Loucy (cell line): Measurements from ENCODE around the gene CABLES1.
"Not testable (repeated sequence)": the region's sequence is repeated elsewhere in the genome, so short reads cannot be mapped to it uniquely, and the experiment has no call there.

Source experiments
- H2AFZ ChIP-seq: fragments of 200-600 bp; sonication (generic); 2 replicates; pipeline ENCODE4 v1.6.0; 2016; ENCODE audit warnings: antibody characterized with exemption, mild to moderate bottlenecking, low read length, moderate library complexity
- H3F3A ChIP-seq: fragments of 200-600 bp; 2 replicates; pipeline ENCODE4 v1.6.0; 2016; ENCODE audit warnings: antibody characterized with exemption, low read depth, mild to moderate bottlenecking
- H3K27me3 ChIP-seq: fragments of 200-600 bp; sonication (generic); 2 replicates; pipeline ENCODE4 v1.6.1; 2014; ENCODE audit warnings: low read length, mild to moderate bottlenecking; ENCODE audit not compliant: insufficient read depth, poor library complexity, severe bottlenecking
- H3K36me3 ChIP-seq: fragments of 200-600 bp; sonication (generic); 2 replicates; pipeline ENCODE4 v1.6.1; 2016; ENCODE audit warnings: low read length; ENCODE audit not compliant: insufficient read depth
- H3K4me1 ChIP-seq: fragments of 200-600 bp; sonication (generic); 2 replicates; pipeline ENCODE4 v1.5.1; 2014; ENCODE audit warnings: low read length, mild to moderate bottlenecking; ENCODE audit not compliant: insufficient read depth, poor library complexity, severe bottlenecking
- H3K4me2 ChIP-seq: fragments of 200-600 bp; sonication (generic); 2 replicates; pipeline ENCODE4 v1.6.0; 2014; ENCODE audit warnings: antibody characterized with exemption, low read length, low read depth, mild to moderate bottlenecking; ENCODE audit not compliant: poor library complexity, severe bottlenecking
- H3K4me3 ChIP-seq: fragments of 200-600 bp; sonication (generic); 2 replicates; pipeline ENCODE4 v1.5.1; 2014; ENCODE audit warnings: low read length, mild to moderate bottlenecking, mixed read lengths; ENCODE audit not compliant: poor library complexity, severe bottlenecking
- H3K79me2 ChIP-seq: fragments of 200-600 bp; sonication (generic); 2 replicates; pipeline ENCODE4 v1.6.1; 2014; ENCODE audit warnings: low read length; ENCODE audit not compliant: insufficient read depth
- H3K9ac ChIP-seq: fragments of 200-600 bp; sonication (generic); 2 replicates; pipeline ENCODE4 v1.6.0; 2014; ENCODE audit warnings: mild to moderate bottlenecking, low read depth, low read length, moderate library complexity; ENCODE audit not compliant: poor library complexity, severe bottlenecking
- H3K9me2 ChIP-seq: fragments of 200-600 bp; sonication (generic); replicated peaks from 2 replicates; pipeline ENCODE4 v1.6.1; 2016; ENCODE audit warnings: low read depth, low read length, mixed read lengths
- H3K9me3 ChIP-seq: fragments of 200-600 bp; sonication (generic); 2 replicates; pipeline ENCODE4 v1.6.1; 2014; ENCODE audit warnings: mild to moderate bottlenecking, antibody characterized with exemption, low read length, low read depth; ENCODE audit not compliant: insufficient read depth
- H4K20me1 ChIP-seq: fragments of 200-600 bp; sonication (generic); 2 replicates; pipeline ENCODE4 v1.6.0; 2014; ENCODE audit warnings: antibody characterized with exemption, low read length, mild to moderate bottlenecking; ENCODE audit not compliant: insufficient read depth, poor library complexity, severe bottlenecking
- EZH2phosphoT487 ChIP-seq: fragments of 200-600 bp; IDR thresholded peaks from 2 replicates; pipeline ENCODE4 v1.6.1; 2018; ENCODE audit warnings: antibody characterized with exemption, mild to moderate bottlenecking, moderate library complexity, borderline replicate concordance
- TF ChIP-seq, protein P1 (sequence below): fragments of 200-600 bp; sonication (generic); conservative IDR thresholded peaks from 2 replicates; pipeline ENCODE4 v1.5.1; 2014; ENCODE audit warnings: mild to moderate bottlenecking, antibody characterized with exemption, low read length

The CABLES1 gene

DNA sequence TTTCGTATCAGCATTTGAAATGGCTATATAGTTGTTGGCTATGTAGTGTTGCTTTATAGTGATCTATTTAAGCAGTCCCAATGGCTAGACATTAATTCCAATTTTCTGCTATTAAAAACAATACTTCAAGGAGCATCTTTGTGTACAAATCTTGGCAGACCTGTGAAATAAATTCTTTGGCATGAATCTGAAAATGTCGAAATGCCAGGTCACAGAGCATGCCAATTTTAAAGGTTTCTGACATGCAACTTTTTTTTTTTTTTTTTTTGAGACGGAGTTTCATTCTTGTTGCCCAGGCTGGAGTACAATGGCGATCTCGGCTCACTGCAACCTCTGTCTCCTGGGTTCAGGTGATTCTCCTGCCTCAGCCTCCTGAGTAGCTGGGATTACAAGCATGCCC, 26.8 kb upstream of the CABLES1 start:
- no peak for TF ChIP-seq EZH2phosphoT487
- TF ChIP-seq, protein P1, sequence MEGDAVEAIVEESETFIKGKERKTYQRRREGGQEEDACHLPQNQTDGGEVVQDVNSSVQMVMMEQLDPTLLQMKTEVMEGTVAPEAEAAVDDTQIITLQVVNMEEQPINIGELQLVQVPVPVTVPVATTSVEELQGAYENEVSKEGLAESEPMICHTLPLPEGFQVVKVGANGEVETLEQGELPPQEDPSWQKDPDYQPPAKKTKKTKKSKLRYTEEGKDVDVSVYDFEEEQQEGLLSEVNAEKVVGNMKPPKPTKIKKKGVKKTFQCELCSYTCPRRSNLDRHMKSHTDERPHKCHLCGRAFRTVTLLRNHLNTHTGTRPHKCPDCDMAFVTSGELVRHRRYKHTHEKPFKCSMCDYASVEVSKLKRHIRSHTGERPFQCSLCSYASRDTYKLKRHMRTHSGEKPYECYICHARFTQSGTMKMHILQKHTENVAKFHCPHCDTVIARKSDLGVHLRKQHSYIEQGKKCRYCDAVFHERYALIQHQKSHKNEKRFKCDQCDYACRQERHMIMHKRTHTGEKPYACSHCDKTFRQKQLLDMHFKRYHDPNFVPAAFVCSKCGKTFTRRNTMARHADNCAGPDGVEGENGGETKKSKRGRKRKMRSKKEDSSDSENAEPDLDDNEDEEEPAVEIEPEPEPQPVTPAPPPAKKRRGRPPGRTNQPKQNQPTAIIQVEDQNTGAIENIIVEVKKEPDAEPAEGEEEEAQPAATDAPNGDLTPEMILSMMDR: no peak
- Histone ChIP-seq H3K4me2 (no peak overlapping the region), H2AFZ (no peak overlapping the region), H3K9me3 (no peaks in the 10 kb centered on the region), H4K20me1 (no peaks in the 10 kb centered on the region), H3K9ac (no peak overlapping the region), H3K36me3 (no peaks in the 10 kb centered on the region), H3K9me2 (no peaks in the 10 kb centered on the region), H3K27me3 (no peaks in the 10 kb centered on the region), H3K4me3 (no peak overlapping the region), H3K79me2 (no peaks in the 10 kb centered on the region), H3K4me1 (peaks cover 13% of the 10 kb centered on the region), H3F3A (no peaks in the 10 kb centered on the region)

- H2AFZ ChIP-seq, H3K4me2 ChIP-seq, H3K36me3 ChIP-seq, H3K27me3 ChIP-seq, H3F3A ChIP-seq, H3K9me2 ChIP-seq, H3K9ac ChIP-seq, H3K4me3 ChIP-seq, H3K9me3 ChIP-seq, H3K79me2 ChIP-seq, H4K20me1 ChIP-seq: not testable (repeated sequence)
- H3K4me1 ChIP-seq: peaks cover 13% of the 10 kb centered on the region
Observed at GRCh38 chr18:23109163-23109562, 26.1 kb upstream of the CABLES1 start.

GRCh38 chr18:23113576-23113975, 21.7 kb upstream of the CABLES1 start:
- H3F3A ChIP-seq: no peaks in the 10 kb centered on the region
- H3K9me2 ChIP-seq: no peaks in the 10 kb centered on the region
- H3K4me1 ChIP-seq: peaks cover 8% of the 10 kb centered on the region
- H3K79me2 ChIP-seq: no peaks in the 10 kb centered on the region
- no peaks in the 10 kb centered on the region for H4K20me1 ChIP-seq
- H3K9ac ChIP-seq: no peak overlapping the region
- no peaks in the 10 kb centered on the region for H3K9me3 ChIP-seq
- H3K4me2 ChIP-seq: no peak overlapping the region
- no peak overlapping the region for H3K4me3 ChIP-seq
- no peaks in the 10 kb centered on the region for H3K36me3 ChIP-seq
- TF ChIP-seq EZH2phosphoT487: no peak
- TF ChIP-seq, protein P1: no peak
- no peak overlapping the region for H2AFZ ChIP-seq
- no peaks in the 10 kb centered on the region for H3K27me3 ChIP-seq

- Histone ChIP-seq H3K27me3 (no peaks in the 10 kb centered on the region), H4K20me1 (no peaks in the 10 kb centered on the region), H3K36me3 (no peaks in the 10 kb centered on the region), H2AFZ (no peak overlapping the region), H3K4me2 (no peak overlapping the region), H3K4me3 (no peak overlapping the region), H3K9ac (no peak overlapping the region), H3F3A (no peaks in the 10 kb centered on the region), H3K9me2 (no peaks in the 10 kb centered on the region), H3K4me1 (peaks cover 8% of the 10 kb centered on the region), H3K9me3 (no peaks in the 10 kb centered on the region), H3K79me2 (no peaks in the 10 kb centered on the region)
- TF ChIP-seq, protein P1: no peak
- TF ChIP-seq EZH2phosphoT487: no peak
Observed at GRCh38 chr18:23114171-23114881, 21.0 kb upstream of the CABLES1 start.
